OCI-LY3 (cell line): Measurements from ENCODE around the gene KLHL34.

Source experiments
- H2AFZ ChIP-seq: fragments of 200-600, 300-600 bp; shearing (Covaris generic); 2 replicates; pipeline ENCODE4 v1.6.0; 2014; ENCODE audit warnings: antibody characterized with exemption, low read depth, low read length
- H3K27ac ChIP-seq: fragments of 200-600, 300-600 bp; sonication (generic); 2 replicates; pipeline ENCODE4 v1.5.1; 2014; ENCODE audit warnings: mild to moderate bottlenecking, low read length, moderate library complexity, mixed read lengths
- H3K27me3 ChIP-seq: fragments of 200-600, 300-600 bp; sonication (generic); 2 replicates; pipeline ENCODE4 v1.6.1; 2014; ENCODE audit warnings: low read depth, low read length, mixed read lengths
- H3K36me3 ChIP-seq: fragments of 200-600, 300-600 bp; sonication (generic); replicated peaks from 2 replicates; pipeline ENCODE3; 2014; ENCODE audit warnings: low read depth, low read length, mixed read lengths
- H3K4me1 ChIP-seq: fragments of 300-600, 200-600 bp; sonication (generic); 2 replicates; pipeline ENCODE4 v1.6.1; 2014; ENCODE audit warnings: low read length, mixed read lengths
- H3K4me2 ChIP-seq: fragments of 200-600, 300-600 bp; sonication (generic); 2 replicates; pipeline ENCODE4 v1.6.1; 2014; ENCODE audit warnings: low read length, mixed read lengths
- H3K4me3 ChIP-seq: fragments of 300-600, 200-600 bp; sonication (generic); 2 replicates; pipeline ENCODE4 v1.5.1; 2014; ENCODE audit warnings: antibody characterized with exemption, mild to moderate bottlenecking, low read length, moderate library complexity
- H3K79me2 ChIP-seq: fragments of 300-600, 200-600 bp; shearing (Covaris generic); 2 replicates; pipeline ENCODE4 v1.6.1; 2014; ENCODE audit warnings: mild to moderate bottlenecking, low read length, mixed read lengths
- H3K9ac ChIP-seq: fragments of 300-600, 200-600 bp; shearing (Covaris generic); 2 replicates; pipeline ENCODE4 v1.6.0; 2014; ENCODE audit warnings: mild to moderate bottlenecking, low read length, moderate library complexity
- H3K9me3 ChIP-seq: fragments of 200-600, 300-600 bp; shearing (Covaris generic); 2 replicates; pipeline ENCODE4 v1.6.1; 2014; ENCODE audit warnings: low read length, mixed read lengths; ENCODE audit not compliant: insufficient read depth
- H4K20me1 ChIP-seq: fragments of 200-600, 300-600 bp; sonication (generic); 2 replicates; pipeline ENCODE4 v1.6.1; 2016; ENCODE audit warnings: low read length, mixed read lengths; ENCODE audit not compliant: insufficient read depth
- CTCF ChIP-seq: fragments of 200-600, 300-600 bp; sonication (generic); IDR thresholded peaks from 2 replicates; pipeline ENCODE4 v1.5.1; 2014; ENCODE audit warnings: antibody characterized with exemption, low read length, low read depth
- EZH2phosphoT487 ChIP-seq: fragments of 200-600 bp; shearing (Covaris generic); IDR thresholded peaks from 2 replicates; pipeline ENCODE4 v1.6.1; 2018; ENCODE audit warnings: antibody characterized with exemption, mixed run types, low read depth

The KLHL34 gene

GRCh38 chrX:21620234-21620633, 37.9 kb downstream of the KLHL34 start:
- Histone ChIP-seq H3K27ac (no peak overlapping the region), H4K20me1 (no peaks in the 10 kb centered on the region), H3K4me2 (no peak overlapping the region), H3K4me1 (no peaks in the 10 kb centered on the region), H3K9ac (no peak overlapping the region), H3K27me3 (no peaks in the 10 kb centered on the region), H3K4me3 (no peak overlapping the region), H3K79me2 (no peaks in the 10 kb centered on the region), H3K36me3 (no peaks in the 10 kb centered on the region), H2AFZ (no peak overlapping the region), H3K9me3 (no peaks in the 10 kb centered on the region)
- TF ChIP-seq EZH2phosphoT487 (no peak), CTCF (no peak)

GRCh38 chrX:21616386-21616785, 41.7 kb downstream of the KLHL34 start:
- no peaks in the 10 kb centered on the region for H3K9me3 ChIP-seq
- no peaks in the 10 kb centered on the region for H3K79me2 ChIP-seq
- no peak overlapping the region for H3K27ac ChIP-seq
- H3K9ac ChIP-seq: no peak overlapping the region
- H2AFZ ChIP-seq: no peak overlapping the region
- H4K20me1 ChIP-seq: no peaks in the 10 kb centered on the region
- no peaks in the 10 kb centered on the region for H3K36me3 ChIP-seq
- no peak overlapping the region for H3K4me2 ChIP-seq
- H3K4me1 ChIP-seq: peaks cover 5% of the 10 kb centered on the region; the same call in 1 of the 2 replicates
- H3K27me3 ChIP-seq: no peaks in the 10 kb centered on the region
- no peak overlapping the region for H3K4me3 ChIP-seq
- no peak for TF ChIP-seq CTCF

- H3K4me2 ChIP-seq: no peak overlapping the region
- H2AFZ ChIP-seq: no peak overlapping the region
- no peak overlapping the region for H3K9ac ChIP-seq
- H3K4me3 ChIP-seq: no peak overlapping the region
- no peaks in the 10 kb centered on the region for H3K9me3 ChIP-seq
- H3K4me1 ChIP-seq: peaks cover 5% of the 10 kb centered on the region; the same call in 1 of the 2 replicates
- no peaks in the 10 kb centered on the region for H3K79me2 ChIP-seq
- no peaks in the 10 kb centered on the region for H4K20me1 ChIP-seq
- no peak overlapping the region for H3K27ac ChIP-seq
- H3K36me3 ChIP-seq: no peaks in the 10 kb centered on the region
- H3K27me3 ChIP-seq: no peaks in the 10 kb centered on the region
- TF ChIP-seq CTCF (no peak), EZH2phosphoT487 (no peak)
Measured at GRCh38 chrX:21612154-21612553, 46.0 kb downstream of the KLHL34 start.

- H3K4me2 ChIP-seq: no peak overlapping the region
- no peak overlapping the region for H3K27ac ChIP-seq
- no peaks in the 10 kb centered on the region for H3K79me2 ChIP-seq
Measured at GRCh38 chrX:21610168-21610567, 48.0 kb downstream of the KLHL34 start.

More at GRCh38 chrX:21610168-21610567, 48.0 kb downstream of the KLHL34 start:
- H4K20me1 ChIP-seq: no peaks in the 10 kb centered on the region
- peaks cover 5% of the 10 kb centered on the region; the same call in 1 of the 2 replicates for H3K4me1 ChIP-seq
- H3K4me3 ChIP-seq: no peak overlapping the region
- no peaks in the 10 kb centered on the region for H3K36me3 ChIP-seq
- no peaks in the 10 kb centered on the region for H3K9me3 ChIP-seq
- H2AFZ ChIP-seq: no peak overlapping the region
- no peak overlapping the region for H3K9ac ChIP-seq
- TF ChIP-seq CTCF (no peak), EZH2phosphoT487 (no peak)
- no peaks in the 10 kb centered on the region for H3K27me3 ChIP-seq
